ENCODE results near the gene CENPO. TPM values are rescaled to one million over a fixed set of nuclear protein-coding genes. Genes with fewer than 3 reads are reported as not detected.

The CENPO gene
- total and polyA plus RNA-seq, 2 donors (not counting 3 experiments of a cell fraction or from before 2014, with no cell fraction given) = 26.8 to 45.3 TPM

GRCh38 chr2:24754985-24755705 is 38.1 kb upstream of the CENPO start:
- TF ChIP-seq MYC (IDR thresholded peaks at IDR 0.05; ENCODE audit: low read depth, low read length) = no peak
- no peak for TF ChIP-seq FOS (IDR thresholded peaks at IDR 0.05; ENCODE audit: borderline replicate concordance, insufficient read depth, low read length)
- no peak for TF ChIP-seq MAX (IDR thresholded peaks at IDR 0.05; ENCODE audit: insufficient read depth, insufficient read length)
- TF ChIP-seq EZH2 (IDR thresholded peaks at IDR 0.05; ENCODE audit: borderline replicate concordance, low read depth, low read length, severe bottlenecking) = no peak
- no peak for TF ChIP-seq POLR2A (IDR thresholded peaks at IDR 0.05; ENCODE audit: low read depth, low read length)
- Histone ChIP-seq H3K4me3 (replicated peaks in 1 of 3; ENCODE audit: insufficient read depth in 1 of 3, low read depth in 1 of 3, low read length in 3 of 3) (no peak overlapping the region), H3K27ac (ENCODE audit: insufficient read depth, low read depth, low read length) (no peak overlapping the region), H3K9ac (replicated peaks; ENCODE audit: extremely low read depth, insufficient read depth, low read length) (no peak overlapping the region), H3K9me3 (replicated peaks; ENCODE audit: control insufficient read depth, insufficient read depth, low read length) (no peaks in the 10 kb centered on the region), H3K27me3 (ENCODE audit: control insufficient read depth in 2 of 2, insufficient read depth in 2 of 2, low read length in 2 of 2) (no peaks in the 10 kb centered on the region), H2AFZ (ENCODE audit: low read depth, low read length) (no peak overlapping the region), H4K20me1 (replicated peaks; ENCODE audit: control insufficient read depth, extremely low read depth, insufficient read depth, low read length) (no peaks in the 10 kb centered on the region), H3K4me2 (ENCODE audit: insufficient read depth, low read length) (no peak overlapping the region), H3K79me2 (ENCODE audit: control insufficient read depth, insufficient read depth, low read length) (no peaks in the 10 kb centered on the region), H3K4me1 (ENCODE audit: control insufficient read depth, extremely low read depth, insufficient read depth, low read length) (no peaks in the 10 kb centered on the region), H3K9me1 (replicated peaks; ENCODE audit: control insufficient read depth, extremely low read depth, insufficient read depth, low read length) (no peaks in the 10 kb centered on the region), H3K36me3 (ENCODE audit: control insufficient read depth in 2 of 2, extremely low read depth in 1 of 2, insufficient read depth in 2 of 2, low read length in 2 of 2) (peaks cover 0 to 7% of the 10 kb centered on the region in 2 experiments)
- intact Hi-C loops (cut with micrococcal nuclease) = no loop called here
- dilution Hi-C loops (cut with MboI; ENCODE audit: extremely low pct_ligation_motif_present, low sequenced_read_pairs) = no loop called here
- no TSS peak for BruUV-seq (replicated peaks)
- ChIA-PET CTCF (no interaction called here), POLR2A (no interaction called here)
- DNase-seq (ENCODE audit: low read depth, low spot score) (no peak), FAIRE-seq (no peak)

GRCh38 chr2:24756789-24757188 is 36.4 kb upstream of the CENPO start:
- H3K27me3 ChIP-seq (ENCODE audit: control insufficient read depth in 2 of 2, insufficient read depth in 2 of 2, low read length in 2 of 2) = no peaks in the 10 kb centered on the region
- no peaks in the 10 kb centered on the region for H3K9me3 ChIP-seq (replicated peaks; ENCODE audit: control insufficient read depth, insufficient read depth, low read length)
- no TSS peak for BruUV-seq (replicated peaks)
- H4K20me1 ChIP-seq (replicated peaks; ENCODE audit: control insufficient read depth, extremely low read depth, insufficient read depth, low read length) = no peaks in the 10 kb centered on the region
- intact Hi-C loops (cut with micrococcal nuclease) = no loop called here
- H3K79me2 ChIP-seq (ENCODE audit: control insufficient read depth, insufficient read depth, low read length) = no peaks in the 10 kb centered on the region
- no peak overlapping the region for H3K27ac ChIP-seq (ENCODE audit: insufficient read depth, low read depth, low read length)
- no peaks in the 10 kb centered on the region for H3K9me1 ChIP-seq (replicated peaks; ENCODE audit: control insufficient read depth, extremely low read depth, insufficient read depth, low read length)
- H3K4me3 ChIP-seq (replicated peaks in 1 of 3; ENCODE audit: insufficient read depth in 1 of 3, low read depth in 1 of 3, low read length in 3 of 3) = no peak overlapping the region
- no peaks in the 10 kb centered on the region for H3K4me1 ChIP-seq (ENCODE audit: control insufficient read depth, extremely low read depth, insufficient read depth, low read length)
- ChIA-PET POLR2A (no interaction called here), CTCF (no interaction called here)
- H3K36me3 ChIP-seq (ENCODE audit: control insufficient read depth in 2 of 2, extremely low read depth in 1 of 2, insufficient read depth in 2 of 2, low read length in 2 of 2) = peaks cover 0 to 7% of the 10 kb centered on the region in 2 experiments
- DNase-seq (ENCODE audit: low read depth, low spot score) (no peak), FAIRE-seq (no peak)
- dilution Hi-C loops (cut with MboI; ENCODE audit: extremely low pct_ligation_motif_present, low sequenced_read_pairs) = no loop called here
- H3K9ac ChIP-seq (replicated peaks; ENCODE audit: extremely low read depth, insufficient read depth, low read length) = no peak overlapping the region
- H3K4me2 ChIP-seq (ENCODE audit: insufficient read depth, low read length) = no peak overlapping the region
- TF ChIP-seq MYC (IDR thresholded peaks at IDR 0.05; ENCODE audit: low read depth, low read length) (no peak), POLR2A (IDR thresholded peaks at IDR 0.05; ENCODE audit: low read depth, low read length) (no peak), GATA2 (IDR thresholded peaks at IDR 0.05; ENCODE audit: insufficient read depth, insufficient read length, low read depth, low read length) (no peak), JUN (IDR thresholded peaks at IDR 0.05; ENCODE audit: borderline replicate concordance, insufficient read depth, insufficient read length, low read depth) (no peak), CTCF (IDR thresholded peaks at IDR 0.05; ENCODE audit: extremely low read depth in 1 of 2, insufficient read depth in 1 of 2, low read depth in 1 of 2, low read length in 2 of 2) (no peak), MAX (IDR thresholded peaks at IDR 0.05; ENCODE audit: insufficient read depth, insufficient read length) (no peak), EZH2 (IDR thresholded peaks at IDR 0.05; ENCODE audit: borderline replicate concordance, low read depth, low read length, severe bottlenecking) (no peak), POLR2AphosphoS5 (IDR thresholded peaks at IDR 0.05; ENCODE audit: insufficient read depth, low read depth, low read length) (no peak)
- H2AFZ ChIP-seq (ENCODE audit: low read depth, low read length) = no peak overlapping the region

Data from endothelial cell of umbilical vein (primary cell).